Thyroid gland (tissue), 4 donors: Measurements from ENCODE around the gene C5AR2. TPM values are rescaled to one million over a fixed set of nuclear protein-coding genes. Genes with fewer than 3 reads are reported as not detected.
"Not testable (repeated sequence)": the region's sequence is repeated elsewhere in the genome, so short reads cannot be mapped to it uniquely, and the experiment has no call there.

ENCODE experiments used
- DNase-seq, 2 donors: peaks; one replicate each; pipeline ENCODE4 v3.0.0-alpha.2; 2019
- H3K27ac ChIP-seq, 3 donors: fragments of 200-600 bp; sonication (generic); 1 replicate in 2 of 3; 2 replicates in 1 of 3; pipeline ENCODE4 v1.5.1; 2016 to 2019; ENCODE audit warnings: mild to moderate bottlenecking in 1 of 3, moderate library complexity in 1 of 3
- H3K27me3 ChIP-seq: fragments of 200-600 bp; sonication (generic); one replicate; pipeline ENCODE4 v1.5.1; 2019
- H3K36me3 ChIP-seq, 2 donors: fragments of 200-600 bp; sonication (generic); one replicate each; pipeline ENCODE4 v1.5.1; 2016 to 2019
- H3K4me1 ChIP-seq, 2 donors: fragments of 200-600 bp; sonication (generic); one replicate each; pipeline ENCODE4 v1.5.1; 2017 to 2019
- H3K4me3 ChIP-seq, 3 donors: fragments of 200-600 bp; sonication (generic); replicated peaks in 1 of 3; 1 replicate in 2 of 3; 2 replicates in 1 of 3; pipeline ENCODE4 v1.5.1; 2016; ENCODE audit warnings: mild to moderate bottlenecking in 1 of 3
- H3K9me3 ChIP-seq: fragments of 200-600 bp; sonication (generic); one replicate; pipeline ENCODE4 v1.5.1; 2017
- POLR2A ChIP-seq, 2 donors: fragments of 450-650 bp; IDR thresholded peaks; one replicate each; pipeline ENCODE4 v1.6.1; 2017; ENCODE audit warnings: antibody characterized with exemption in 2 of 2, mild to moderate bottlenecking in 2 of 2, moderate library complexity in 1 of 2
- WGBS, 2 donors: methylation state at CpG; one replicate each; pipeline ENCODE4 v1.1.5; 2017; 5-methylcytosine and 5-hydroxymethylcytosine counted together
- intact Hi-C: fragments of 100-400 bp; cut with DNase I; formaldehyde crosslinking; loops from one replicate; pipeline ENCODE4 v1.15.1; 2023
- total RNA-seq, 4 donors: library from RNA; depleted of rRNA; stranded (reverse); fragments of >200 nt; gene quantifications; one replicate each; pipeline ENCODE4 v1.2.3, GENCODE V29; 2016
- TF ChIP-seq, protein P1 (sequence below), 6 experiments: fragments of 200-600 bp in 3 of 6; fragments of 450-650 bp in 3 of 6; sonication (generic) in 3 of 6; IDR thresholded peaks; one replicate each; pipeline ENCODE4 v1.5.1; 2016 to 2019; ENCODE audit warnings: antibody characterized with exemption in 6 of 6, mild to moderate bottlenecking in 2 of 6, inconsistent platforms in 1 of 6, moderate library complexity in 1 of 6

The C5AR2 gene
- total RNA-seq, 4 donors from 2014 or later = 0.11 to 3.8 (median 2.0) TPM

DNA sequence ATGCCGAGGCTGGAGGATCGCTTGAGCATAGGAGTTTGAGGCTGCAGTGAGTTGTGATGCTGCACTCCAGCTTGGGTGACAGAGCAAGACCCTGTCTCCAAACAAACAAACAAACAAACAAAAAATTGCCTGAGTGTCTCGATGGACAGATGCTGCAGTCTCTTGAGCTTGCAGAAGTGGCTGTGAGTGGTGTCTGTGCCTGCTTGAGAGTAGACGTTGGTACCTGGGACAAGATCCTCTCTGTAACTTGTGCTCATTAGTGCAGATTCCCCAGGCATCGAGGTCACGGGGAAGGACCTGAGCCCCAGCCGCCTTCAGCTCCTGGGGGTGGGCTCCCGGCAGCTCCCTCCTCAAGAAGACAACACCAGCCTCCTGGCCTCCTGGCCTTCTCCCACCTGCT is 8.6 kb upstream of the C5AR2 start:
- Histone ChIP-seq H3K9me3 (no peaks in the 10 kb centered on the region), H3K27me3 (no peaks in the 10 kb centered on the region), H3K4me3 (no peak overlapping the region), H3K36me3 (no peaks in the 10 kb centered on the region), H3K4me1 (no peaks in the 10 kb centered on the region), H3K27ac (no peak overlapping the region)
- TF ChIP-seq, protein P1, sequence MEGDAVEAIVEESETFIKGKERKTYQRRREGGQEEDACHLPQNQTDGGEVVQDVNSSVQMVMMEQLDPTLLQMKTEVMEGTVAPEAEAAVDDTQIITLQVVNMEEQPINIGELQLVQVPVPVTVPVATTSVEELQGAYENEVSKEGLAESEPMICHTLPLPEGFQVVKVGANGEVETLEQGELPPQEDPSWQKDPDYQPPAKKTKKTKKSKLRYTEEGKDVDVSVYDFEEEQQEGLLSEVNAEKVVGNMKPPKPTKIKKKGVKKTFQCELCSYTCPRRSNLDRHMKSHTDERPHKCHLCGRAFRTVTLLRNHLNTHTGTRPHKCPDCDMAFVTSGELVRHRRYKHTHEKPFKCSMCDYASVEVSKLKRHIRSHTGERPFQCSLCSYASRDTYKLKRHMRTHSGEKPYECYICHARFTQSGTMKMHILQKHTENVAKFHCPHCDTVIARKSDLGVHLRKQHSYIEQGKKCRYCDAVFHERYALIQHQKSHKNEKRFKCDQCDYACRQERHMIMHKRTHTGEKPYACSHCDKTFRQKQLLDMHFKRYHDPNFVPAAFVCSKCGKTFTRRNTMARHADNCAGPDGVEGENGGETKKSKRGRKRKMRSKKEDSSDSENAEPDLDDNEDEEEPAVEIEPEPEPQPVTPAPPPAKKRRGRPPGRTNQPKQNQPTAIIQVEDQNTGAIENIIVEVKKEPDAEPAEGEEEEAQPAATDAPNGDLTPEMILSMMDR (IDR thresholded peaks at IDR 0.05) = no peak
- no peak for TF ChIP-seq POLR2A (IDR thresholded peaks at IDR 0.05)
- intact Hi-C loops = no loop called here
- WGBS, 2 donors = 48 to 69% methylated on average over 8 of the region's 8 CpGs
- no peak for DNase-seq

DNA sequence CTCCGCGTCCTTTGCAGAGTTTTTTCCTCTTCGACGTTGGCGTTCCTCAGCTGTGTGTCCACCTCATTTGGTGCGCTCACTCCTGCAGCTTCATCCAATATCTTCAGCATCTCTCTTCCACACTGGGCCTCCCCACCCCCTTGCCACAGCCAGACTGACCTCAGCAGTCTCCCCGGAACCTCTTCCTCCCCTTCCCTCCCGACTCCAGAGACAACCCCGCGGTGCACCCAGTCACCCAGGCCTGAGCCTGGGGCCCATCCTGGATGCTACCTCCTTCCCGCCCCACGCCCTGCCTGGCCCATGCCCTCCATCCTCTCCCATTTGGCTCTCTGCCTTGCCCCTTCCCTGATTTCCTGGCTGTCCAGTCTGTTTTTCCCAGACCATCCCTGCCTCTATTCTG is 8.1 kb upstream of the C5AR2 start:
- no peak overlapping the region for H3K27ac ChIP-seq
- intact Hi-C loops = no loop called here
- no peaks in the 10 kb centered on the region for H3K9me3 ChIP-seq
- DNase-seq = no peak
- TF ChIP-seq, protein P1 (IDR thresholded peaks at IDR 0.05) = no peak
- TF ChIP-seq POLR2A (IDR thresholded peaks at IDR 0.05) = no peak
- H3K27me3 ChIP-seq = no peaks in the 10 kb centered on the region
- H3K4me1 ChIP-seq = no peaks in the 10 kb centered on the region
- H3K36me3 ChIP-seq = no peaks in the 10 kb centered on the region
- WGBS, 2 donors = 76 to 87% methylated on average over 12 of the region's 12 CpGs
- H3K4me3 ChIP-seq = no peak overlapping the region

DNA sequence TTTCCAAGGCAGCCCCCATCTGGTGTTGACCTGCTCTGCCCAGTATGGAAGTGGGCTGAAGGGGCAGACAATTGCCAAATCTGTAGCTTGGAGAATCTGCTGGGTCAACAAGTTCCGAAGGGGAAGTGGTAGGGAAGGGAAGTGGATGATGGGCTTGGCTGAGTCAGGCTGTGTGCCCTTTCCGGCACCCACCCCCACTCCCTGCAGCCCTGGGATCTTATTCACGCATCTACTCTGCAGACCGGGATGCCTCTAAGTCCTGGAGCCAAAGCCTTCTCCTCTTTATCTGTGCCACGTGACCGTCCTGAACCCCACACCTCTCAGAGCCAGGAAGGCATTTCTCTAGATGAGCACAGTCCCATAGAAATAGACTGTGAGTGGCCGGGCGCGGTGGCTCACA is 7.5 kb upstream of the C5AR2 start:
- TF ChIP-seq, protein P1 (IDR thresholded peaks at IDR 0.05) = no peak
- no peak for TF ChIP-seq POLR2A (IDR thresholded peaks at IDR 0.05)
- intact Hi-C loops = no loop called here
- Histone ChIP-seq H3K4me1 (no peaks in the 10 kb centered on the region), H3K27me3 (no peaks in the 10 kb centered on the region), H3K4me3 (no peak overlapping the region), H3K36me3 (no peaks in the 10 kb centered on the region), H3K27ac (no peak overlapping the region), H3K9me3 (no peaks in the 10 kb centered on the region)
- 66 to 72% methylated on average over 8 to 9 of the region's 9 CpGs for WGBS, 2 donors
- peak in 1 of 2 donors; percentile 8 for DNase-seq

DNA sequence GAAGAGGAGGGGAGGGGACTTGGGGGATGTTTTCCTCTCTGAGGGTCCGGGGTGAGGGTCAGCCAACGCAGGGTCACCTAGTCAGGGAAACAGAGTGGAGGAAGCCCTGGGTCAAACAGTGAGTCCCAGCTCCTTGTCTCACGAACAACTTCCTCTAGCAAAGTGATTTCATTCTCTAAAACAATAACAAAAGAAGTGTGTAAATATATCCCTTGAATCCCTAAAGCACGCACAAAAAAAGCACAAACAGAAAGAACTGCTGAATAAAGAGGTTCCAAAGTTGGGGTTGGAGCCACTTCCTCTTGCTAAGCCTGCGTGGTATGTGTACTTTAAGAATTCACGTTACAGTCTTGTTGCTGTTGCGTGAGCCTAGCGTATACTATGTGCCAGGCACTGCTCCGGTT is 1.5 kb upstream of the C5AR2 start:
- Histone ChIP-seq H3K4me3 (no peak overlapping the region), H3K27me3 (no peaks in the 10 kb centered on the region), H3K4me1 (peaks cover 0 to 5% of the 10 kb centered on the region in 2 donors), H3K27ac (peak overlapping the region in 2 of 3 donors; percentile 45 to 73), H3K36me3 (no peaks in the 10 kb centered on the region), H3K9me3 (no peaks in the 10 kb centered on the region)
- TF ChIP-seq, protein P1 (IDR thresholded peaks at IDR 0.05) = no peak
- no peak for TF ChIP-seq POLR2A (IDR thresholded peaks at IDR 0.05)
- intact Hi-C loops = no loop called here
- 13 to 19% methylated on average over 9 of the region's 9 CpGs for WGBS, 2 donors
- DNase-seq = no peak

DNA sequence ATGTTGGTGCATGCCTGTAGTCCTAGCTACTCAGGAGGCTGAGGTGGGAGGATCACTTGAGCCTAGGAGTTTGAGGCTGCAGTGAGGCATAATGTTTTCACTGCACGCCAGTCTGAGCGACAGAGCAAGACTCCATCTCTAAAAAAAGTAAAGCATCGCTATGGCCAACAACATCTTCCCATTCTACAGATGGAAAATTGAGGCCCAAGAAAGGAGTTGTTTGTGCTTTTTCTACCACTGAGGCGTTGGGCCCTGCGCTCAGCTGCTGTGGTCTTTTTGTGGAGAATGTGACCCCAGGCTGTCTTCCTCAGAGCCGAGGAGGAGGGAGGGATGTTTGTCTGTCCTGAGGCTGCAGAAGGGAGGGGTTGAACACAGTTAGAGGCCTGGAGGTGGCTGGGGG is 485 bp upstream of the C5AR2 start:
- Histone ChIP-seq H3K27me3 (no peaks in the 10 kb centered on the region), H3K4me1 (peaks cover 0 to 7% of the 10 kb centered on the region in 2 donors), H3K4me3 (no peak overlapping the region), H3K9me3 (no peaks in the 10 kb centered on the region), H3K27ac (peak overlapping the region in 1 of 3 donors; percentile 73), H3K36me3 (no peaks in the 10 kb centered on the region)
- no peak for DNase-seq
- 84 to 94% methylated on average over 4 to 6 of the region's 6 CpGs for WGBS, 2 donors
- intact Hi-C loops = no loop called here
- no peak for TF ChIP-seq POLR2A (IDR thresholded peaks at IDR 0.05)
- TF ChIP-seq, protein P1 (IDR thresholded peaks at IDR 0.05) = no peak

DNA sequence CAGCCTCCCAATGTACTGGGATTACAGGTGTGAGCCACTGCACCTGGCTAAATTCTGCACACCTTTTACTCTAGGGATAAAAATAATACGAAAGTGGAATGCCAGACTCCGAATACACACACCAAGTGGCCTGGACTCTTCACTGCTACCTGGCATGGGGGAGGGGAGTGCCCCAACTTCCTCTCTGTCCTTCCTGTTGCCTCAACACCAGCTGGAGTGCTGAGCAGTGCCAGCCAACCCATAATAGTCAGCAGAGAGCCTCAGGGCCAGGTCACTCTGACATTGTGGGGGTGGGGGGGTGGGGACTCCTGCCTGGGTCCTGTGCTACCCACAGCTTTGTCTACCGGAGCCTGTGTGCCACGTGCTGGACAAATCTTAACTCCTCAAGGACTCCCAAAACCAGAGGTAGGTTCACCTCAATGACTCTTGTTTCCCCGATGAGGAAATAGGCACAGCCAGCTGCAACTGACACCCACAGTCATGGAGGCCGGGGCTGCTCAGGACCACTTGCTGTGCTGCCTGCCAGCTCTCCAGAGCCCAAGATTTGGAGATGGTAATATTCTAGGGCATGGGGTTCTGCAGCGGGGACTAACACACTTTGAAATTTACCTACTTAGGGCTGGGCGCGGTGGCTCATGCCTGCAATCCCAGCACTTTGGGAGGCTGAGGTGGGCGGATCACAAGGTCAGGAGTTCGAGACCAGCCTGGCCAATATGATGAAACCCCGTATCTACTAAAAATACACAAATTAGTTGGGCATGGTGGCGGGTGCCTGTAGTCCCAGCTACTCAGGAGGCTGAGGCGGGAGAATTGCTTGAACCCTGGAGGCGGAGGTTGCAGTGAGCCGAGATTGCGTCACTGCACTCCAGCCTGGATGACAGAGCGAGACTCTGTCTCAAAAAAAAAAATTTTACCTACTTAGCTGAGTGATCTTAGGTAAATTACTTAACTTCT is 5.1 kb downstream of the C5AR2 start:
- H3K27ac ChIP-seq, intact Hi-C loops, H3K27me3 ChIP-seq, H3K4me1 ChIP-seq, H3K4me3 ChIP-seq, H3K36me3 ChIP-seq, H3K9me3 ChIP-seq: not testable (repeated sequence)
- DNase-seq = peak; percentile 37 to 50
- 37 to 72% methylated on average over 7 to 18 of the region's 18 CpGs for WGBS, 2 donors
